HL-60 (cell line): ENCODE results near the gene DNLZ.

Source experiments
- POLR2AphosphoS5 ChIP-seq: IDR thresholded peaks from 2 replicates; pipeline ENCODE4 v1.6.1; 2012; ENCODE audit warnings: low read depth
- TF ChIP-seq, protein P1 (sequence below): IDR thresholded peaks from 2 replicates; pipeline ENCODE4 v1.6.1; 2012; ENCODE audit warnings: low read depth; ENCODE audit not compliant: insufficient replicate concordance
- TF ChIP-seq, protein P2 (sequence below): IDR thresholded peaks from one replicate; pipeline ENCODE4 v1.5.1; 2011; ENCODE audit warnings: low read length, control low read depth, inconsistent platforms; ENCODE audit not compliant: insufficient read depth

DNA sequence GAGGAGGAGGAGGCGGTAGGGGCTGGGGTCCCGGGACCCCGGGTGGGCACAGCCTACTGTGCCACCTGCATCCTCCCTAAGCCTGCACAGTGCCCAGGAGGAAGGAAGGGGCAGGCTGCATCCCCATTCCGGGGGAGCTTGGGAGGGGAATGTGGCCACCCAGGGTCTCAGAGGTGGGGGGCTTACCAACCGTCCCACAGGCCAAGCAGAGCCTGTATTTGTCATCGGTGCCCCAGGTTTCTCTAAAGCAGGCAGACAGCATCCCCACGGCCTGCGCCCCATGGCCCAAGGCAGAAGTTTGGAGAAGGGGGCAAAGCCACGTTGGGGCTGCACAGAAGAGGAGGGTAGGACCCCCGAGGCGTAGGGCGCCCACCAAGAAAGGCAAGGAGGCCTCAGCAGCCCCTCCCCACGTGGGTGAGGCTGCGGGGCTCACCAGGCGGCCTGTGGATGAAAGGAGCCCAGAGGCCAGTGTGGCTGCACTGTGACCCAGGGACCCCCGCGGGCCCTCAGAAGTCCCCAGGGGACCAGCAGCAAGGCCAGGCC, 36.7 kb downstream of the DNLZ start:
- TF ChIP-seq, protein P1, sequence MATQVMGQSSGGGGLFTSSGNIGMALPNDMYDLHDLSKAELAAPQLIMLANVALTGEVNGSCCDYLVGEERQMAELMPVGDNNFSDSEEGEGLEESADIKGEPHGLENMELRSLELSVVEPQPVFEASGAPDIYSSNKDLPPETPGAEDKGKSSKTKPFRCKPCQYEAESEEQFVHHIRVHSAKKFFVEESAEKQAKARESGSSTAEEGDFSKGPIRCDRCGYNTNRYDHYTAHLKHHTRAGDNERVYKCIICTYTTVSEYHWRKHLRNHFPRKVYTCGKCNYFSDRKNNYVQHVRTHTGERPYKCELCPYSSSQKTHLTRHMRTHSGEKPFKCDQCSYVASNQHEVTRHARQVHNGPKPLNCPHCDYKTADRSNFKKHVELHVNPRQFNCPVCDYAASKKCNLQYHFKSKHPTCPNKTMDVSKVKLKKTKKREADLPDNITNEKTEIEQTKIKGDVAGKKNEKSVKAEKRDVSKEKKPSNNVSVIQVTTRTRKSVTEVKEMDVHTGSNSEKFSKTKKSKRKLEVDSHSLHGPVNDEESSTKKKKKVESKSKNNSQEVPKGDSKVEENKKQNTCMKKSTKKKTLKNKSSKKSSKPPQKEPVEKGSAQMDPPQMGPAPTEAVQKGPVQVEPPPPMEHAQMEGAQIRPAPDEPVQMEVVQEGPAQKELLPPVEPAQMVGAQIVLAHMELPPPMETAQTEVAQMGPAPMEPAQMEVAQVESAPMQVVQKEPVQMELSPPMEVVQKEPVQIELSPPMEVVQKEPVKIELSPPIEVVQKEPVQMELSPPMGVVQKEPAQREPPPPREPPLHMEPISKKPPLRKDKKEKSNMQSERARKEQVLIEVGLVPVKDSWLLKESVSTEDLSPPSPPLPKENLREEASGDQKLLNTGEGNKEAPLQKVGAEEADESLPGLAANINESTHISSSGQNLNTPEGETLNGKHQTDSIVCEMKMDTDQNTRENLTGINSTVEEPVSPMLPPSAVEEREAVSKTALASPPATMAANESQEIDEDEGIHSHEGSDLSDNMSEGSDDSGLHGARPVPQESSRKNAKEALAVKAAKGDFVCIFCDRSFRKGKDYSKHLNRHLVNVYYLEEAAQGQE = no peak
- no peak for TF ChIP-seq POLR2AphosphoS5
- TF ChIP-seq, protein P2, sequence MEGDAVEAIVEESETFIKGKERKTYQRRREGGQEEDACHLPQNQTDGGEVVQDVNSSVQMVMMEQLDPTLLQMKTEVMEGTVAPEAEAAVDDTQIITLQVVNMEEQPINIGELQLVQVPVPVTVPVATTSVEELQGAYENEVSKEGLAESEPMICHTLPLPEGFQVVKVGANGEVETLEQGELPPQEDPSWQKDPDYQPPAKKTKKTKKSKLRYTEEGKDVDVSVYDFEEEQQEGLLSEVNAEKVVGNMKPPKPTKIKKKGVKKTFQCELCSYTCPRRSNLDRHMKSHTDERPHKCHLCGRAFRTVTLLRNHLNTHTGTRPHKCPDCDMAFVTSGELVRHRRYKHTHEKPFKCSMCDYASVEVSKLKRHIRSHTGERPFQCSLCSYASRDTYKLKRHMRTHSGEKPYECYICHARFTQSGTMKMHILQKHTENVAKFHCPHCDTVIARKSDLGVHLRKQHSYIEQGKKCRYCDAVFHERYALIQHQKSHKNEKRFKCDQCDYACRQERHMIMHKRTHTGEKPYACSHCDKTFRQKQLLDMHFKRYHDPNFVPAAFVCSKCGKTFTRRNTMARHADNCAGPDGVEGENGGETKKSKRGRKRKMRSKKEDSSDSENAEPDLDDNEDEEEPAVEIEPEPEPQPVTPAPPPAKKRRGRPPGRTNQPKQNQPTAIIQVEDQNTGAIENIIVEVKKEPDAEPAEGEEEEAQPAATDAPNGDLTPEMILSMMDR = no peak
